Nephron progenitor cell (in vitro differentiated cells): ENCODE measurements around the gene SPDYE2.
"Not testable (repeated sequence)": the region's sequence is repeated elsewhere in the genome, so short reads cannot be mapped to it uniquely, and the experiment has no call there.

Experiments used
- DNase-seq: peaks from one replicate; pipeline ENCODE4 v3.0.0; 2021
- H3K27ac Mint-ChIP-seq: 2 replicates; pipeline ENCODE4 v1.8.0; 2021; ENCODE audit warnings: mild to moderate bottlenecking, moderate library complexity, mixed read lengths
- H3K27me3 Mint-ChIP-seq: 2 replicates; pipeline ENCODE4 v1.8.0; 2021; ENCODE audit warnings: mild to moderate bottlenecking, low read depth, mixed read lengths; ENCODE audit not compliant: poor library complexity
- H3K36me3 Mint-ChIP-seq: 2 replicates; pipeline ENCODE4 v1.8.0; 2021; ENCODE audit warnings: low read depth, mixed read lengths
- H3K4me1 Mint-ChIP-seq: 2 replicates; pipeline ENCODE4 v1.8.0; 2021; ENCODE audit warnings: mixed read lengths
- H3K4me3 Mint-ChIP-seq: 2 replicates; pipeline ENCODE4 v1.8.0; 2021; ENCODE audit warnings: mild to moderate bottlenecking, moderate library complexity, mixed read lengths
- H3K9me3 Mint-ChIP-seq: 2 replicates; pipeline ENCODE4 v1.8.0; 2021; ENCODE audit warnings: mild to moderate bottlenecking, moderate library complexity, mixed read lengths

Gene SPDYE2

DNA sequence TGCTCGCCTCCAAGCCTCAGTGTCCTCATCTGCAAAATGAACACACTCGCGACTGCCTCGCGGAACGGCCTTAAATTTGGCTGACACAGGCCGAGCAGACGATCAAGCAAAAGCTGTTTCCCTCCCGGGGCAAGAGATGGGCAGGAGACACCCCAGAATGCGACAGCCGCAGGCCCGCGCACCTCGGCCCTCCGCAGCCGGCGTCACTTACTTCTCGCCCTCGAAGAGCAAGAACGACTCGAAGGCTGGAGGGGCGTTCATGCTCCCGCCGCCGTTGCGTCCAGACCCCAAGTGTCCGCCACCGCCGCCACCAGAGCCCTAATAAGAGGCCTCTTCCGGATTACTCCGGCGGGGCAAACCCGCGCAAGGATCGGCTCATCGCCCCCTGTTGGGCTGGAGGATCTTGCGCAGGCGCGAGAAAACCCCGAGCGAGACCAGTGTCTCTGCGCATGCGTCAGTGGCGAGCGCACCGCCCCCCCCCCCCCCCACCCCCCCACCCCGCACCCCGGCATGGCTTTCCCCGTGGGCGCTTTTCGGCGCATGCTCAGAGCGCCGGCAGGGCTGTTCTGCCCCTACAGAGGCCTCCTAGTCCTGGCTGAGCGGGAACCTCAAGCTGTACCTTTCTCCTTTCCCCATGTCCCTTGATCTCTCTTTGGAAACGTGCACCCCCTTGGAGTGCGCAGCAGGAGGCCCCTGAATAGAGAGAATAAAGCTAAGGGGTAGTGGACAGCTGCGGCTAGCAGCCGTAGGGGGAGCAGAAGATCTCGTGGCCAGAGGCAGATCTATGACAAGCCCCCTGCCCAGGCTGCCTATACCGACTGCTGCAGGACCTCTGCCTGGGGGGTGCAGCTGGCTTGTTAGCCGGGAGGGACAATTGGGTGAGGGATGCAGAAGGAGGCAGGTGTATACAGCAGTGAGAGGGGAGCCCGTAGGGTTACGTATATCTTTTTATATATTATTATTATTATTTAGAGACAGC is 21.5 kb downstream of the SPDYE2 start, which contains the start of gene POLR2J3:
TSS of gene POLR2J3 (minus strand) at position 323 of the 979 bp plus-strand sequence. CDS start at position 261, 62 bp downstream.
- DNase-seq = peak; percentile 90
- H3K36me3 Mint-ChIP-seq, H3K27ac Mint-ChIP-seq, H3K4me1 Mint-ChIP-seq, H3K27me3 Mint-ChIP-seq, H3K9me3 Mint-ChIP-seq: not testable (repeated sequence)
- H3K4me3 Mint-ChIP-seq = peak within 1 kb of the TSS; percentile 71

DNA sequence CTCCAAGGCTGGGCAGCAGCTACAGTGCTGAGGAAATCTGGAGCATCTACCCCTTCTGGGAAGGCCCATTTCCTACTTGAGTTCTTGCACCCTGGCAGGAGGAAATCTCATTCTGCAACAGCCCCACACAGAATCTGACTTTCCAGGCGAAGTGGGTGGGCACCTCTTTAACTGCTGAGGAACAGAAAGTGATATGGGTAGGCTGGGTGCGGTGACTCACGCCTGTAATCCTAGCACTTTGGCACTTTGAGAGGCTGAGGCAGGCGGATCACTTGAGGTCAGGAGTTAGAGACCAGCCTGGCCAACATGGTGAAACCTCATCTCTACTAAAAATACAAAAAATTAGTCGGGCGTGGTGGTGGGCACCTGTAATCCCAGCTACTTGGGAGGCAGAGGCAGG is 23.6 kb downstream of the SPDYE2 start:
- H3K4me3 Mint-ChIP-seq, H3K27ac Mint-ChIP-seq, DNase-seq, H3K36me3 Mint-ChIP-seq, H3K27me3 Mint-ChIP-seq, H3K9me3 Mint-ChIP-seq, H3K4me1 Mint-ChIP-seq: not testable (repeated sequence)

- not testable (repeated sequence) for H3K27ac Mint-ChIP-seq, H3K4me3 Mint-ChIP-seq, H3K36me3 Mint-ChIP-seq, H3K9me3 Mint-ChIP-seq, DNase-seq, H3K4me1 Mint-ChIP-seq, H3K27me3 Mint-ChIP-seq
Measured at GRCh38 chr7:102576363-102576762, 25.3 kb downstream of the SPDYE2 start.

- not testable (repeated sequence) for H3K27me3 Mint-ChIP-seq, H3K4me3 Mint-ChIP-seq, H3K27ac Mint-ChIP-seq, H3K4me1 Mint-ChIP-seq, H3K36me3 Mint-ChIP-seq, H3K9me3 Mint-ChIP-seq, DNase-seq
Measured at GRCh38 chr7:102577315-102578240, 26.6 kb downstream of the SPDYE2 start.

DNA sequence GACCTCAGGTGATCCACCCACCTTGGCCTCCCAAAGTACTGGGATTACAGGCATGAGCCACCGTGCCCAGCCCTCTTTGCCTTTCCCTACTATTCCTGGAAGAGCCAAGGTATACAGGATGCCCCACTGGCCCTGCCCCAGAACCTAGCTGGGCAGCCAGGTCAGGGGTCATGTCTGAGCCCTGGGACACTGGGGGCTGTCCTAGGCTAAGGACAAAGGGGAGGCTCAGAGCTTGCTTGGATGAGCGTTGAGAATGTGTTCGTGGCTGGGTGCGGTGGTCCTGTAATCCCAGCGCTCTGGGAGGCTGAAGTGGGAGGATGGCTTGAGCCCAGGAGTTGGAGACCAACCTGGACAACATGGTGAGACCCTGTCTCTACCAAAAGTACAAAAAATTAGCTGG is 27.5 kb downstream of the SPDYE2 start:
- not testable (repeated sequence) for H3K27me3 Mint-ChIP-seq, H3K4me1 Mint-ChIP-seq, H3K36me3 Mint-ChIP-seq, H3K9me3 Mint-ChIP-seq, H3K27ac Mint-ChIP-seq, DNase-seq, H3K4me3 Mint-ChIP-seq

DNA sequence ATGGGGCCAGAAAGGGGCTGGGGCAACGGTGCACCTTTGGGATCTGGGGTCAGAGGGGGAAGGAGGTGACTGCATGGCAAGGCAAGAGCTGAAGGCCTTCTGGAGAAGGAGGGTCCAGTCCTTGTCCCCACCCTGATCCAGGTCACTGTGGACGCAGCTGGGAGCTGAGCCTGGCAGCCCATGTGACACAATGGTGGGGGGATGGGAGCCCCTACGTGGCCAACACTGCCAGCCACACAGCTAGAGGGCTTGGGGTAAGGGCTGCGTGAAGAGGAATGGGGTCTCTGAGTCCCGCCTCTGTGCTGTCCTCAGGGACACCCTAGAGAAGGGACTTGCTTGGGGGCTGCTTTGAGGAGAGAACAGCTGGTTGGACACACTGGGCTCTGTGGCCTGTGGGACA is 30.7 kb downstream of the SPDYE2 start:
- not testable (repeated sequence) for H3K4me3 Mint-ChIP-seq, H3K36me3 Mint-ChIP-seq, H3K27ac Mint-ChIP-seq, DNase-seq, H3K27me3 Mint-ChIP-seq, H3K4me1 Mint-ChIP-seq, H3K9me3 Mint-ChIP-seq

DNA sequence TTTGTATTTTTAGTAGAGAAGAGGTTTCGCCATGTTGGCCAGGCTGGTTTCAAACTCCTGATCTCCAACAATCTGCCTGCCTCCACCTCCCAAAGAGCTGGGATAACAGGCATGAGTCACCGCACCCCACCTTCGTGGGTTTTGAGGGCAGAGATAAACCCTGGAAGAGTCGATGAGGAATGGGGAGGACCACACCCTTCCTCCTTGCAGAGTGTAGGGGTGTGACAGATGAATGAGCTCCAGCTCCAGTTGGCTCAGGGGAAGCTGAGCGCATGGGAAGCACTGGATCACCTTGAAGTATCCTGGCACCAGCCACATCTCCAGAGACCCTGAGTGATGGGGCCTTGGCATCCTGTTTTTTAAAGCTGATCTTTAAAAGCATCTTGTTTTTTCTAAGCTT is 32.5 kb downstream of the SPDYE2 start:
- H3K4me1 Mint-ChIP-seq, H3K4me3 Mint-ChIP-seq, H3K9me3 Mint-ChIP-seq: not testable (repeated sequence)

DNA sequence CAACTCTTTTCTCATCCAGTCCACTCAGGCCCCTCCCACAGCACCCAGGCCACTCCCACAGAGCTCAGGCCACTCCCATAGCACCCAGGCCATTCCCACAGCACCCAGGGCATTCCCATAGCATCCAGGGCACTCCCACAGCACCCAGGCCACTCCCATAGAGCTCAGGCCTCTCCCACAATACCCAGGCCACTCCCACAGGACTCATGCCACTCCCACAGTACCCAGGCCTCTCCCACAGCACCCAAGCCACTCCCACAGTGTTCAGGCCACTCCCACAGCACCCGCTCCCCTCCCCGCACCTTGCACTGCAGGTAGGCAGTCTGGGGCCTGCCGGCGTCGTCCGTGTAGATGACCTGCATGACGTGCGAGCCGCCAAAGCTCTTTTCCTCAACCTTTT is 38.8 kb downstream of the SPDYE2 start:
- not testable (repeated sequence) for H3K36me3 Mint-ChIP-seq, H3K27me3 Mint-ChIP-seq, H3K27ac Mint-ChIP-seq, H3K9me3 Mint-ChIP-seq, H3K4me3 Mint-ChIP-seq, DNase-seq, H3K4me1 Mint-ChIP-seq

More for the DNA sequence above, 32.5 kb downstream of the SPDYE2 start:
- H3K27me3 Mint-ChIP-seq, H3K27ac Mint-ChIP-seq, DNase-seq, H3K36me3 Mint-ChIP-seq: not testable (repeated sequence)

GRCh38 chr7:102592477-102593019 is 41.5 kb downstream of the SPDYE2 start:
- not testable (repeated sequence) for H3K4me1 Mint-ChIP-seq

DNA sequence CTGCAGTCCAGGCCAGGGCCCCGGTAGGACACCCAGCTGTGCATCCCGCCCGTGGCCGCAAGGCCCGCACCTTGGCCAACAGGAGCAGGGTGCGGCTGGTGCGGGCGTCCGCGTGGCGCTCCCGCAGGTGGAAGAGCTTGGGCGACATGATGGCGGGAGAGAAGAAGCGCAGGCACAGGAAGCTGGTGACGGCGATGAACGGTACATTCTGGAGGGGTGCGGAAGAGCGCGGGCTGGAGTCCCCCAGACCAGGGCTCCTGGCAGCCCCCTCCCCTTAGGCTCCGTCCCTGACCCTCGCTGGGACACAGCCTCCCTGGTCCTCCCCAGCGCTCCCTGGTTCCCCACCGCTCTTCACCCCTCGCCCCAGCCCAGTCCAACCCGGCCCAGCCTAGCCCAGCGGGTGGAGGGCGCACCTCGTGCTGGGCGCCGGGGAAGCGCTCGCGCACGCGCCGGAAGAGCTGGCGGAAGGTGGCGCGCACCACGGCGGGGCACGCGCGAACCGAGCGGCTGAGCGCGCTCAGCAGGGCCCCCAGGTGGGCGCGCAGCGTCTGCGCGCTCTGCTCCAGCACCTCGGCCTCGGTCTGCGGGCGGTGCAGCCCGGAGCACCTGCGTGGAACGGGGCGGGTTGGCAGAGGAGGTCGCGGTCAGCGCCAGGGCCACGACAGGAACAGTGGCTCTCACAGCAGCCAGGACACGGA is 42.8 kb downstream of the SPDYE2 start:
- not testable (repeated sequence) for DNase-seq, H3K27ac Mint-ChIP-seq, H3K36me3 Mint-ChIP-seq, H3K27me3 Mint-ChIP-seq, H3K4me3 Mint-ChIP-seq, H3K9me3 Mint-ChIP-seq, H3K4me1 Mint-ChIP-seq

More at GRCh38 chr7:102592477-102593019, 41.5 kb downstream of the SPDYE2 start:
- H3K36me3 Mint-ChIP-seq, DNase-seq, H3K9me3 Mint-ChIP-seq, H3K27ac Mint-ChIP-seq, H3K27me3 Mint-ChIP-seq, H3K4me3 Mint-ChIP-seq: not testable (repeated sequence)

DNA sequence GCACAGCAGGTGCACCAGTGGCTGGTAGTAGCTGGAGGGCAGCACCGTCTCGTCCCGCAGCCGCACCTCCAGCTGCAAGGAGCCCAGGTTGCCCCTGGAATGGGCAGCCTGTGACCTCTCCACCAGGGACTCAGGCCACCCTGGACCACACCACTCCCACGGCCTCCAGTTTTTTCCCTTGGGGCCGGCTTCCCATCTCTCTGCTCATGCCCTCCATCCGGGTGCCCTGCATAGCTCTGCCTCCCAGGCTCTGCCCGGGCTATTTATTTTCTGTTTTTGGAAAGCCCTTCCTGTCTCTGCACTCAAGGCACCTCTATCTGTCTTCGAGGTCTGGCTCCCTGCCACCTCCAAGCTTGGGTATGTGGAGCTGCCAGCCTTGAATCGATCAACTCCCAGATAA is 45.0 kb downstream of the SPDYE2 start:
- not testable (repeated sequence) for H3K9me3 Mint-ChIP-seq, H3K36me3 Mint-ChIP-seq, H3K4me3 Mint-ChIP-seq, H3K27me3 Mint-ChIP-seq, DNase-seq, H3K27ac Mint-ChIP-seq, H3K4me1 Mint-ChIP-seq

GRCh38 chr7:102599699-102600098 is 48.7 kb downstream of the SPDYE2 start:
- H3K36me3 Mint-ChIP-seq, H3K9me3 Mint-ChIP-seq, H3K27ac Mint-ChIP-seq, H3K4me3 Mint-ChIP-seq, DNase-seq, H3K4me1 Mint-ChIP-seq, H3K27me3 Mint-ChIP-seq: not testable (repeated sequence)

DNA sequence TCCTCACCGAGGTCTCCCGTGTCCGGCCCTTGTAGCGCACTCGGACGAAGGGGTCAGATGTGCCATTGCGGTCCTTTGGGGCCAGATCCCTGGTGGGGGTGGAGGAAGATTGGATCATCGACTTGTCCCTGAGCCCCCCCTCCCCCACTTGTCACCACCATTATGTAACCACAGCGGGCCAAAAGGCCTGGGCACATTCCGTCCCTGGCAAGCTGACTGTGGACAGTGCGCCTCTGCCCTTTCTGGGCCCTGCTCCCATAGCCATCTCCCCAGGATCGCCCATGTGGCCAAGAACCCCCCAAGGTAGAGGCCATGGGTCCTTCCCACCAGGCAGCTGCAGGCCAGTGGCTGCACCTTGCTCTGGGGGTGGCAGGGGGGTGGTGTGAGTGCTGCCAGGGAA is 51.3 kb downstream of the SPDYE2 start:
- H3K4me1 Mint-ChIP-seq, H3K27ac Mint-ChIP-seq, H3K36me3 Mint-ChIP-seq, H3K4me3 Mint-ChIP-seq, H3K9me3 Mint-ChIP-seq, H3K27me3 Mint-ChIP-seq, DNase-seq: not testable (repeated sequence)
